ENCODE data around the gene APBA1.
A peak's percentile ranks its signal among the peaks of the same experiment; 100 is the strongest.

Gene APBA1

DNA sequence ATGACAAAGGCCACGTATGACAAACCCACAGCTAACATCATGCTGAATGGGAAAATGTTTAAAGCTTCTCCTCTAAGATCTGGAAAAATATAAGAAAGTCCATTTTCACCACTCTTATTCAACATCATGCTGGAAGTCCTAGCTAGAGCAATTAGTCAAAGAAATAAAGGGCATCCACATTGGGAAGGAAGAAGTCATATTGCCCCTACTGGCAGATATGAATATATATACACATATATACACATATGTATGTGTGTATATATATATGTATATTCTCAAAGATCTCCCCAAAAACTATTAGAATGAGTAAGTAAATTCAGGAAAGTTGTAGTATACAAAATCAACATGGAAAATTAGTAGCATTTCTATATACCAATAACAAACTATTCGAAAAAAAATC, 17.1 kb downstream of the APBA1 start:
- DNase-seq = no peak

GRCh38 chr9:69653261-69653660, 18.9 kb downstream of the APBA1 start:
- no peak for DNase-seq

DNA sequence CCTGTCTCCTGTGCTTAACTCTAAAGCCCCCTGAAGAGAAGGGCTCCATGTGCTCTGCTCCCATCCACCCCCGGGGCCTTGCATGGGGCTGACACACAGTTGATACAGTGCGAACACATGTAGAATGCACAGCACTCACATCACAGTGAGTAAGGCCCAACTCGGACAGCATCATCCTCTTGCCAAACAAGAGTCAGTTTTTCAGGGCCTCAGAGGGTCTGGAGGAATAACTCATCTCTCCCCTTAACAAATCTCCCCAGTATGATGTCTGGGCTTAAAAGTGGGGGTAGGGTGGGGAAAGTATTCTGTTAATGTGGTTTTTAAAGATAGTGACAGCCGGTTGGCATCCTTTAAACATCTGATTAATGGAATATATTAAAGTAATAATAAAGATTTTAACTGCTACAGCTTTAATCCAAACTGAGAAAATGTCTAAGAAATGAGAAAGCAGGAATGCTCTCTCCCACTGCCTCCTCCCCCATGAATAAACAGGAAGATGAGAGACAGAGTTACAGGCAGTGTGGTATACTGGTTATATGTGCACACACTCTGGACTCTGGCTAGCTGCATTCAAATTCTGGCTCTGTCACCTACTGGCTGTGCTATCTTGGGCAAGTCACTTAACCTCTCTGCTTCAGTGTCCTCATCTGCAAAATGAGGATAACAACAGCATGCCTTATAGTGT, 22.5 kb downstream of the APBA1 start:
- DNase-seq = no peak

DNA sequence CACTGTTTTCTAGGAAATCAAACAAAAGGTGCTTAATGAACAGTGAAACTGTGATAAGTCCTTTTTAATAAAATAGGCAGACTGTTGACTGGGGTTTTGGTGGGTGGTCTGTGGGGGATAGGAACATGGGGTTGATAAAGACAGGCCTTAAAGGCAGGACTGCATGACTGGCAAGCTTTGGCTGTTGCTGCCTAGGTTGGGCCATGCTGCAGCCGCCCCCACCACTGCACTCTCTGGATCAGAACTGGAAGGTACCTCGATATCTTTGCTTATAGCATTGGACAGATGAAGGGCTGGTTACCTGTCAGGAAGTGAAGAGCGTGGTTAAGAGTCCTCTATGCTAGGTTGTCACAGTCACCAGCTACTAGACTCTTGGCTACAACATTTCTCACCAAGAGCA, 24.4 kb downstream of the APBA1 start:
- no peak for DNase-seq

- DNase-seq = no peak
Observed at GRCh38 chr9:69646810-69647209, 25.4 kb downstream of the APBA1 start.

DNA sequence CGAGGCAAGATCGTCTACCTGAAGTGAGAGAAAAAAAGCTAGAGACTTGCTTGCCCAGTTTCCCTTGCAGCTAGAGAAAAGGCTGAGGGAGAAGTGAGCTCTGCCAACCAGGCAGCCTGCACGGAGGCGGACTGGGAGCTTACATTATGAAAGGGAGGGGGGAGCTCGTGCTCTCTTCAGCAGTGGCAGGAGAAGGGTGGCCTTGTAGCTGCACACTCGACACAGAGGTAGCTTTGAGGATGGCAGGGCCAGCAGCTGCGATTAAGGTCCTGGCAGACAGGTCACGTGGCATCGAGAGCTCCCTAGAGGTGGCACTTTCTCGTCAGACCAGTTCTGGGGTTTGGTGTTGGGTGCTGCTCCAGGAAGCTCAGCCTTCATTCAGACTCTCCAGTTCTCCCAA, 26.7 kb downstream of the APBA1 start:
- peak; percentile 98 for DNase-seq

- DNase-seq = no peak
Observed at GRCh38 chr9:69643098-69643497, 29.1 kb downstream of the APBA1 start.

DNA sequence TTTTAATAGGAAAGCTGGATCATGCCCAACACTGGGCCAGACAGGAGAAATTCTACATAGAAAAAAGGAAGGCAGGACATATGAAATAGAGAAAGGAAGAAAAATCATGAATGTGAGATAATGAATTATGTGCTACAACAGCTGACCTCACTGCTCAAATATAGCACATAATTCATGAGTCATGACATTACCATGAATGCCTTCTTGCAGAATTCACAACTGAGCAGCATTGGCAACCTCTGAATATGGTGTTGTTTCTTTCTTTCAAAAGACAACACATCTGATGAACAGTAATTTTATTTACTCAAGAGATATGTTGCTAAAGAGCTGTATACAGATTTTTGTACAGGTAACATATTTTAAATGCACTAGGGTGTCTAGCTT, 34.4 kb downstream of the APBA1 start:
- DNase-seq = no peak

DNA sequence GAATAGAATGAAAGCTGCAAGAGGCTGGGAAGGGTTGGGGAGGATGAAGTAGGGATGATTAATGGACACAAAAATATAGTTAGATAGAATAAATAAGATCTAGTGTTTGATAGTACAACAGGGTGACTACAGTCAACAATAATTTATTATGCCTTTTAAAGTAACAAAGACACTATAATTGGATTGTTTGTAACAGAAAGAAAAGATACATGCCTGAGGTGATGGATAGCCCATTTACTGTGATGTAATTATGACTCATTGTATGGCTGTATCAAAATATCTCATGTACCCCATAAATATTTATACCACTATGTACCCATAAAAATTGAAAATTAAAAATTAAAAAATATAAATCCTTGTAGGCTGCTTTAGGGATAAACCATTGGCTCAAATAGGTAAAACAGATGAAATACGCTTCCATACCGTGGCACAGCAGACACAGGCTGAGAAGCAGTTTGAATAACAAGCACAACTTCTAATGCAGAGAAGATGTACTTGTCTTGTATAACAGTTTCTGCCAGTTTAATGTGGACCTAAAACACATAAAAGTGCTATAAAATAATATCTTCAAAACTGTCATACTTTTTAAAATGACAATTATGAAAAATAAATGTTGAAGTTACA, 34.9 kb downstream of the APBA1 start:
- DNase-seq = no peak

GRCh38 chr9:69633716-69634115, 38.5 kb downstream of the APBA1 start:
- no peak for DNase-seq

DNA sequence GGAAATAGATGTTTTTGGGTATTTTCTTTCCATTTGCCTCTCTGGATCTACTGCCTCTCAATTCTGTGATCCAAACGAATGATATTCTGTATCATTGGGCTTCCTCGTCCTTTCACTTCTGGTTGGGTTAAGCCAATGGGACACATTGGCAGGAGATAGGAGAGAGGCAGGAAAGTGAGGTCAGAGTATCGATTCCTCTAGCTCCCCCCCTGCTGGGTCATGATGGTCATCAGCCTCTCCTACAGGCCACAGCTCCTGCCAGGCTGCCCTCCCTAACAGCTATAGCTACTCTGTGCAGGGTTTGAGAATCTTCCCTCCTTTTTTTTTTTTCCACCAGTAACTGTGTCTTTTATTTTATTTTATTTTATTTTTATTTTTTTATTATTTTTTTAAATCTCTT, 39.4 kb downstream of the APBA1 start:
- no peak for DNase-seq

- DNase-seq = no peak
Observed at GRCh38 chr9:69627281-69627680, 44.9 kb downstream of the APBA1 start.

- no peak for DNase-seq
Observed at GRCh38 chr9:69623276-69623675, 48.9 kb downstream of the APBA1 start.

- DNase-seq = no peak
Observed at GRCh38 chr9:69622676-69623075, 49.5 kb downstream of the APBA1 start.

- no peak for DNase-seq
Observed at GRCh38 chr9:69621730-69622460, 50.3 kb downstream of the APBA1 start.

DNA sequence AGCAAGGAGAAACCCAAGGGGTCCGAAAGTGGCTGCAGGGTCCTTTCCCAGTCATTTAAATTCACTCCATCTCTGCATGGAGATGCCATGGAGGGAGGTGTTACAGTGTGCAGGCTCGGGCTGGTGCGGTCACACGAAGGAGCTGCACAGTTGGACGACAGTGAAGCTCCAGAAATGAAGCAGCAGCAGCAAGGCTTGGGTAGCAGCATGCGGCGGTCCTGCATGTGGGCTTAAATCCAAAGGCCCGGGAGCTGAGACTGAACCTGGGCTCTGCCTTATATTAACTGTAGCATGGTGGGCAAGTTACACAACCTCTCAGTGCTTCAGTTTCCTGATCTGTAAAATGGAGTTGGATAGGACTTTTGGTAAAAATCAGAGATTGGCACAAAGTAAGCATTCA, 51.4 kb downstream of the APBA1 start:
- no peak for DNase-seq

DNA sequence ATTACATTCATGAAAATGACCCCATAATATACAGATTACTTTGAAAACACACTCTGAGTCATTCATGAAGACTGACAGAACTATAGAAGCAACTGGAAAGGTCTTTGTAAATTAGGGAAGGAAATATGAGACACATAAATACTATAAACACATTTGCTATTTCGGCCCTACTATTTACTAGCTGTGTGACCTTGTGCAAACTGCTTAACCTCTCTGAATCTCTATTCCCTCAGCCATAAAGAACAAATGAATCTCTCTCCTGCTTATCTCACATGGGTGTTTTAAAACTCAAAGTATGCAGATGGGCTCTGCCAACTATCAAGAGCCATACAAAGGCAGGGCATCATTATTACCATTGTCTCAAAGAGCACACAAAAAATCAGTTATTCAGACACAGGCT, 52.9 kb downstream of the APBA1 start:
- DNase-seq = no peak

DNA sequence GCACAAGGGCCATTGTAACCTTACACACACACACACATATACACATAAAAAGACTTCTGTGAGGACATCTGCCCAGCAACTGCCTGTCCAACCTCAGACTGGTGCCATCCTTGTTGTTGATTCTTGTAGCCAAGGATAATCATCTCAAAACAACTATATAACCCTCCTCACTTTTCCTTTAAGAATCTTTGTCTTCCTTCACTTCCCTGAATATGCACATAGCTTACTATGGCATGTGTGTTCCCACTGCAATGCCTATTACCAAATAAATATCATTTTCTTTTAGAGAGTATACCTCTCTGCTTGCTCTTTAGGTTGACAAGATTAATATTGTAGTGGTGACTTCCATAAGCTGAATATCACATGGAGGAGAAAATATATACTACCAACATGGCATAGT, 55.2 kb downstream of the APBA1 start:
- no peak for DNase-seq

- no peak for DNase-seq
Observed at GRCh38 chr9:69615880-69616279, 56.3 kb downstream of the APBA1 start.

DNA sequence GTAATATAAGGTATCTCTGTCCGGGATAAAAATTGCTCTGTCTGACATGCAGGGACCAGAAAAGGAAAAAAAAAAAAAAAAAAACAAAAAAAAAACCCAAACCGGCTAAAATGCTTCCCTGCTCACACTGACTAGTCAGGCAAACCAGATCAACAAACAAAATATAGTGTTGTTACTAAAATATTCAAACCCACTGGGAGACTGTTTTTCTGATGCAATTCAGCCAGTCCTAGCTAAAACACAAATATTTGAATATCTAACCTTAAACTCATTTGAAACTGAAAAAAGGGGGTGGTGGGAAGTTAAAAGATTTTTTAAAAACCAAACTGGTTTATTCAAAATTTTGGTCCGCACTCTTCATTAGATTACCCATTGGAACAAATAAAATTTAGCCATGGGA, 61.0 kb downstream of the APBA1 start:
- DNase-seq = no peak

DNA sequence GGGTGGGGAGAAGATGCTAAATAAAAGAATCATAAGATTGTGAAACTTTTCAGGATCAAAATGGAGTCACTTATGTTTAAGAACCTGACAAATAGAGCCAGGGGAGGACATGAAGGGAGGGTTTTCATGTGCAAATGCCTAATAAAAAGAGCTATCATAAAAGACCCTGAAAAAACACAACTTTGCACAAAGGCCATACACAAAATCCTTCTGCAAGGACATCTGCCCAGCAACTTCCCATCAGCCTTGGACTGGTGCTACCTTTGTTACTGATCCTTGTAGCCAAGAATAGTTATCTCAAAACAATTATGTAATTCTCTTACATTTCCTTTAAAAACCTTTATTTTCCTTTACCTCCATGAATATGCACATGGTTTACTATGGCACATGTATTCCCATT, 63.0 kb downstream of the APBA1 start:
- DNase-seq = no peak

- no peak for DNase-seq
Observed at GRCh38 chr9:69606089-69606488, 66.1 kb downstream of the APBA1 start.

DNA sequence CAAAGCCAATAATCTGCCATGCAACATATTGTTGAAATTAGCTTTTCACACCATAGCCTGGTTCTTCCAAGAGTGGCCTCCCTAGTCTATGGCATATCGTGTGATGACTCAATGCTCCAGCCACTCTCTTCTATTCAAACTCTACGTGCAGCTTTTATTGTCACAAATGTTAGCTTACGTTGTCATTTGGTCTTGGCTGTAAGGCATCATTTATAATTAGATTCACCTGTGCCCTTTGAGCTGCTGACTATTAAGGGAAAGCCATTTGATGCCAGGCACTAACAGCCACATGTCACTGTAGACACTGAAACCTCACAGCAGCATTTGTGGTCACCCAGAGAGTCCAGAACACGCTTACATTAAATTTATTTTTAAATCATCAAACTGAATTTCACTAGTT, 66.8 kb downstream of the APBA1 start:
- DNase-seq = peak; percentile 82

- DNase-seq = no peak
Observed at GRCh38 chr9:69604568-69605219, 67.5 kb downstream of the APBA1 start.

Data from DMS153 (cell line).